Neuronal stem cell (in vitro differentiated cells): Measurements from ENCODE around the gene NKX2-4. TPM values are rescaled to one million over a fixed set of nuclear protein-coding genes. Genes with fewer than 3 reads are reported as not detected.

Experiments
- DNase-seq: peaks from one replicate; pipeline ENCODE4 v3.0.0-alpha.2; 2013; ENCODE audit warnings: low spot score
- H2AFZ ChIP-seq: one replicate; pipeline ENCODE4 v1.6.1; 2013; ENCODE audit warnings: mild to moderate bottlenecking, low read length, inconsistent platforms
- H2AK5ac ChIP-seq: 2 replicates; pipeline ENCODE4 v1.6.1; 2013; ENCODE audit warnings: low read depth, mild to moderate bottlenecking, inconsistent platforms, low read length, moderate library complexity, mixed read lengths
- H2BK120ac ChIP-seq: 2 replicates; pipeline ENCODE4 v1.6.1; 2013; ENCODE audit warnings: low read depth, mild to moderate bottlenecking, inconsistent platforms, low read length, moderate library complexity, mixed read lengths
- H2BK12ac ChIP-seq: one replicate; pipeline ENCODE4 v1.6.1; 2013; ENCODE audit warnings: low read length, inconsistent platforms
- H2BK15ac ChIP-seq: 2 replicates; pipeline ENCODE4 v1.6.1; 2013; ENCODE audit warnings: mild to moderate bottlenecking, low read length, inconsistent platforms, mixed read lengths
- H2BK5ac ChIP-seq: one replicate; pipeline ENCODE4 v1.6.1; 2013; ENCODE audit warnings: inconsistent platforms, mild to moderate bottlenecking, low read length, moderate library complexity
- H3K14ac ChIP-seq: one replicate; pipeline ENCODE4 v1.6.1; 2013; ENCODE audit warnings: low read length, inconsistent platforms
- H3K18ac ChIP-seq: 2 replicates; pipeline ENCODE4 v1.6.1; 2013; ENCODE audit warnings: low read length, inconsistent platforms
- H3K23ac ChIP-seq: 2 replicates; pipeline ENCODE4 v1.6.1; 2013; ENCODE audit warnings: low read depth, mild to moderate bottlenecking, mixed read lengths, low read length, inconsistent platforms; ENCODE audit not compliant: poor library complexity
- H3K27ac ChIP-seq: replicated peaks from 3 replicates; pipeline ENCODE4 v1.5.1; 2013; ENCODE audit warnings: low read length, inconsistent platforms
- H3K27me3 ChIP-seq, 3 experiments: 2 replicates each; pipeline ENCODE4 v1.6.1; 2013; ENCODE audit warnings: low read length in 3 of 3, mild to moderate bottlenecking in 2 of 3, inconsistent platforms in 1 of 3, low read depth in 1 of 3, mixed read lengths in 1 of 3, moderate library complexity in 1 of 3; ENCODE audit not compliant: control insufficient read depth in 3 of 3, insufficient read depth in 3 of 3
- H3K36me3 ChIP-seq, 2 donors: replicated peaks in 1 of 2; 2 replicates each; pipeline ENCODE4 v1.6.1; 2013; ENCODE audit warnings: low read length in 2 of 2; ENCODE audit not compliant: control insufficient read depth in 2 of 2, insufficient read depth in 2 of 2
- H3K4ac ChIP-seq: 2 replicates; pipeline ENCODE4 v1.6.1; 2013; ENCODE audit warnings: inconsistent platforms, mild to moderate bottlenecking, low read length, moderate library complexity
- H3K4me1 ChIP-seq, 2 donors: 1 replicate in 1 of 2; 2 replicates in 1 of 2; pipeline ENCODE4 v1.6.1; 2013; ENCODE audit warnings: low read length in 2 of 2, low read depth in 1 of 2; ENCODE audit not compliant: control insufficient read depth in 2 of 2, insufficient read depth in 1 of 2
- H3K4me2 ChIP-seq: one replicate; pipeline ENCODE4 v1.6.1; 2013; ENCODE audit warnings: mild to moderate bottlenecking, low read length, inconsistent platforms; ENCODE audit not compliant: insufficient read depth, poor library complexity, severe bottlenecking
- H3K4me3 ChIP-seq, 2 donors: 2 replicates each; pipeline ENCODE4 v1.5.1; 2013; ENCODE audit warnings: low read length in 2 of 2, mild to moderate bottlenecking in 2 of 2, inconsistent platforms in 1 of 2, moderate library complexity in 1 of 2
- H3K79me1 ChIP-seq: one replicate; pipeline ENCODE4 v1.6.1; 2013; ENCODE audit warnings: low read depth, mild to moderate bottlenecking, inconsistent platforms, low read length, moderate library complexity
- H3K9ac ChIP-seq: one replicate; pipeline ENCODE4 v1.6.1; 2013; ENCODE audit warnings: mild to moderate bottlenecking, low read depth, low read length, inconsistent platforms; ENCODE audit not compliant: poor library complexity
- H3K9me3 ChIP-seq, 2 donors: replicated peaks in 1 of 2; 2 replicates each; pipeline versions ENCODE3 to v1.6.1; 2013; ENCODE audit warnings: low read length in 2 of 2, mild to moderate bottlenecking in 2 of 2, inconsistent platforms in 1 of 2, low read depth in 1 of 2, mixed read lengths in 1 of 2, moderate library complexity in 1 of 2; ENCODE audit not compliant: control insufficient read depth in 2 of 2, insufficient read depth in 1 of 2
- H4K8ac ChIP-seq: one replicate; pipeline ENCODE4 v1.6.1; 2013; ENCODE audit warnings: low read depth, mild to moderate bottlenecking, inconsistent platforms, low read length, moderate library complexity
- H4K91ac ChIP-seq: one replicate; pipeline ENCODE4 v1.6.1; 2013; ENCODE audit warnings: low read length, low read depth, mild to moderate bottlenecking, inconsistent platforms; ENCODE audit not compliant: poor library complexity
- WGBS, 2 donors: extraction: QIAGEN DNeasy Blood & Tissue Kit; methylation state at CpG; one replicate each; pipeline ENCODE4 v1.1.7; 2013; ENCODE audit warnings: missing lambda C conversion rate in 2 of 2, mixed read lengths in 1 of 2; ENCODE audit not compliant: insufficient read length in 2 of 2, insufficient replicate concordance in 1 of 2; ENCODE audit errors: extremely low coverage in 2 of 2; 5-methylcytosine and 5-hydroxymethylcytosine counted together
- small RNA-seq: library from polyadenylated mRNA; stranded (forward); fragments of <200 nt; extraction: miRNeasy Mini kit (QIAGEN cat#:217004); gene quantifications from one replicate; pipeline ENCODE3, GENCODE V24; 2013; ENCODE audit not compliant: insufficient read depth

The NKX2-4 gene

GRCh38 chr20:21355981-21356380, 41.3 kb downstream of the NKX2-4 start:
- Histone ChIP-seq H2BK12ac (no peak overlapping the region), H3K27ac (no peak overlapping the region), H3K4me1 (no peaks in the 10 kb centered on the region), H4K91ac (no peak overlapping the region), H3K9me3 (no peaks in the 10 kb centered on the region), H3K4me2 (no peak overlapping the region), H3K27me3 (no peaks in the 10 kb centered on the region), H2BK120ac (no peak overlapping the region), H4K8ac (no peak overlapping the region), H2AFZ (no peak overlapping the region), H3K9ac (no peak overlapping the region), H2BK5ac (no peak overlapping the region), H2AK5ac (no peak overlapping the region), H2BK15ac (no peak overlapping the region), H3K23ac (no peak overlapping the region), H3K36me3 (peaks cover 4 to 97% of the 10 kb centered on the region in 2 donors), H3K18ac (no peak overlapping the region), H3K14ac (no peak overlapping the region), H3K79me1 (no peaks in the 10 kb centered on the region), H3K4ac (no peak overlapping the region), H3K4me3 (no peak overlapping the region)
- WGBS, 2 donors = no CpG with 5 or more reads among the region's 1 CpG
- no peak for DNase-seq

GRCh38 chr20:21353236-21353635, 44.1 kb downstream of the NKX2-4 start:
- Histone ChIP-seq H3K4ac (no peak overlapping the region), H4K8ac (no peak overlapping the region), H3K9ac (no peak overlapping the region), H3K36me3 (peaks cover 4 to 95% of the 10 kb centered on the region in 2 donors), H3K14ac (no peak overlapping the region), H2BK12ac (no peak overlapping the region), H2BK15ac (no peak overlapping the region), H3K18ac (no peak overlapping the region), H2AK5ac (no peak overlapping the region), H2BK120ac (no peak overlapping the region), H2AFZ (no peak overlapping the region), H3K4me3 (no peak overlapping the region), H2BK5ac (no peak overlapping the region), H3K9me3 (no peaks in the 10 kb centered on the region), H3K23ac (no peak overlapping the region), H3K79me1 (no peaks in the 10 kb centered on the region), H3K27me3 (no peaks in the 10 kb centered on the region), H4K91ac (no peak overlapping the region), H3K4me2 (no peak overlapping the region), H3K4me1 (no peaks in the 10 kb centered on the region), H3K27ac (no peak overlapping the region)
- DNase-seq = no peak
- WGBS, 2 donors = no CpG with 5 or more reads among the region's 1 CpG

GRCh38 chr20:21352703-21353102, 44.6 kb downstream of the NKX2-4 start:
- no peak overlapping the region for H3K27ac ChIP-seq
- no peak for DNase-seq
- H3K79me1 ChIP-seq = no peaks in the 10 kb centered on the region
- H3K36me3 ChIP-seq = peaks cover 6 to 95% of the 10 kb centered on the region in 2 donors
- H3K4me1 ChIP-seq = no peaks in the 10 kb centered on the region
- H3K9me3 ChIP-seq = no peaks in the 10 kb centered on the region
- no peak overlapping the region for H3K4me3 ChIP-seq
- no peak overlapping the region for H3K23ac ChIP-seq
- no peak overlapping the region for H4K91ac ChIP-seq
- H3K18ac ChIP-seq = no peak overlapping the region
- no peak overlapping the region for H3K14ac ChIP-seq
- no peak overlapping the region for H2AFZ ChIP-seq
- H3K9ac ChIP-seq = no peak overlapping the region
- H4K8ac ChIP-seq = no peak overlapping the region
- H2BK12ac ChIP-seq = no peak overlapping the region
- H2BK15ac ChIP-seq = no peak overlapping the region
- H3K4ac ChIP-seq = no peak overlapping the region
- no peak overlapping the region for H2BK5ac ChIP-seq
- H2BK120ac ChIP-seq = no peak overlapping the region
- no peak overlapping the region for H3K4me2 ChIP-seq
- H3K27me3 ChIP-seq = no peaks in the 10 kb centered on the region
- H2AK5ac ChIP-seq = no peak overlapping the region

Small RNA genes lying within 50 kb of the gene (small RNA-seq; reads per million reads assigned to genes)
- not detected for gene RN7SKP140
